ENCODE results near the gene BEND3.
"Not testable (repeated sequence)": the region's sequence is repeated elsewhere in the genome, so short reads cannot be mapped to it uniquely, and the experiment has no call there.

BEND3 gene

DNA sequence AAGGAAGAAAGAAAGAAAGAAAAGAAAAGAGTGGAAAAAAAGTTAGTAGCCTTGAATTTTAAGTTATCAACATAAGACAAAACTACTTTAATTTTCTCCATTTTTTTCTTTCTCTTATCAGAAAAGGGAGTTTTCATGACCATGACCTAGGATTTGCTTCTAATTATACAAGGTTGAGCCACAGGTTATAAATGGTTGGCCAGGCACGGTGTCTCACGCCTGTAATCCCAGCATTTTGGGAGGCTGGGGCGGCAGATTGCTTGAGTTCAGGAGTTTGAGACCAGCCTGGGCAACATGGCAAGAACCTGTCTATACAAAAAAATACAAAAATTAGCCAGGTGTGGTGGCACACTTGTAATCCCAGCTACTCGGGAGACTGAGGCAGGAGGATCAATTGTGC is 95.1 kb downstream of the BEND3 start:
- TF ChIP-seq CTCF (IDR thresholded peaks at IDR 0.05; ENCODE audit: low read depth, low read length), result no peak
- no peak overlapping the region for H3K4me3 ChIP-seq (replicated peaks in 1 of 2; ENCODE audit: low read depth in 2 of 2, low read length in 2 of 2)
- DNase-seq (ENCODE audit: low read depth in 2 of 2), result no peak

GRCh38 chr6:107019628-107020027 is 95.7 kb downstream of the BEND3 start:
- not testable (repeated sequence) for DNase-seq (ENCODE audit: low read depth in 2 of 2); H3K4me3 ChIP-seq (replicated peaks in 1 of 2; ENCODE audit: low read depth in 2 of 2, low read length in 2 of 2)

- no peak for TF ChIP-seq CTCF (IDR thresholded peaks at IDR 0.05; ENCODE audit: low read depth, low read length)
- no peak for DNase-seq (ENCODE audit: low read depth in 2 of 2)
- H3K4me3 ChIP-seq (replicated peaks in 1 of 2; ENCODE audit: low read depth in 2 of 2, low read length in 2 of 2), result no peak overlapping the region
These were observed 96.3 kb downstream of the BEND3 start for GRCh38 chr6:107019047-107019446.
